H1 (cell line): ENCODE results near the gene GLIS2.
"Not testable (repeated sequence)": the region's sequence is repeated elsewhere in the genome, so short reads cannot be mapped to it uniquely, and the experiment has no call there.

ENCODE experiments used
- EGR1 ChIP-seq: IDR thresholded peaks from 2 replicates; pipeline ENCODE4 v1.6.1; 2011; ENCODE audit warnings: low read depth, low read length, borderline replicate concordance
- EZH2 ChIP-seq: fragments of 200-600 bp; sonication (generic); IDR thresholded peaks from 2 replicates; pipeline ENCODE4 v1.7.1; 2012; ENCODE audit warnings: low read depth, mild to moderate bottlenecking, moderate library complexity, low read length, inconsistent platforms; ENCODE audit not compliant: severe bottlenecking
- JUN ChIP-seq: IDR thresholded peaks from 2 replicates; pipeline ENCODE4 v1.6.1; 2011; ENCODE audit warnings: low read depth, mild to moderate bottlenecking, improper control_type of control experiment, low read length
- JUND ChIP-seq: IDR thresholded peaks from 2 replicates; pipeline ENCODE4 v1.6.1; 2011; ENCODE audit warnings: mild to moderate bottlenecking, improper control_type of control experiment, low read length
- KDM4A ChIP-seq: IDR thresholded peaks from one replicate; pipeline ENCODE4 v1.7.1; 2012; ENCODE audit warnings: low read depth, mild to moderate bottlenecking, moderate library complexity, low read length, inconsistent platforms; ENCODE audit not compliant: severe bottlenecking
- PHF8 ChIP-seq: fragments of 200-600 bp; sonication (generic); conservative IDR thresholded peaks from 2 replicates; pipeline ENCODE4 v1.7.1; 2012; ENCODE audit warnings: low read depth, mild to moderate bottlenecking, inconsistent platforms, low read length, moderate library complexity
- POLR2A ChIP-seq, 2 experiments: IDR thresholded peaks; 1 replicate in 1 of 2; 2 replicates in 1 of 2; pipeline ENCODE4 v1.6.1; 2011; ENCODE audit warnings: low read depth in 2 of 2, low read length in 2 of 2, mild to moderate bottlenecking in 2 of 2; ENCODE audit errors: control extremely low read depth in 1 of 2
- RNF2 ChIP-seq: fragments of 200-900, 300-1000 bp; sonication (generic); IDR thresholded peaks from 2 replicates; pipeline ENCODE4 v1.7.1; 2016; ENCODE audit warnings: borderline replicate concordance, low read depth, mild to moderate bottlenecking, antibody characterized with exemption, low read length; ENCODE audit not compliant: poor library complexity, severe bottlenecking; ENCODE audit errors: missing control alignments
- ZNF274 ChIP-seq: IDR thresholded peaks from 2 replicates; pipeline ENCODE4 v1.7.0; 2012; ENCODE audit warnings: low read length, borderline replicate concordance; ENCODE audit errors: extremely low read depth
- TF ChIP-seq, protein P1 (sequence below), 3 experiments: IDR thresholded peaks; 1 replicate in 2 of 3; 2 replicates in 1 of 3; pipeline versions ENCODE4 v1.5.1 to v1.6.1; 2011; ENCODE audit warnings: low read length in 3 of 3, mild to moderate bottlenecking in 3 of 3, inconsistent platforms in 2 of 3, low read depth in 1 of 3, moderate library complexity in 1 of 3; ENCODE audit not compliant: insufficient read depth in 1 of 3; ENCODE audit errors: control extremely low read depth in 1 of 3
- TF ChIP-seq, protein P2 (sequence below): IDR thresholded peaks from 2 replicates; pipeline ENCODE4 v1.6.1; 2012; ENCODE audit warnings: inconsistent platforms
- TF ChIP-seq, protein P3 (sequence below): IDR thresholded peaks from 2 replicates; pipeline ENCODE4 v1.6.1; 2011; ENCODE audit warnings: low read length, improper control_type of control experiment

DNA sequence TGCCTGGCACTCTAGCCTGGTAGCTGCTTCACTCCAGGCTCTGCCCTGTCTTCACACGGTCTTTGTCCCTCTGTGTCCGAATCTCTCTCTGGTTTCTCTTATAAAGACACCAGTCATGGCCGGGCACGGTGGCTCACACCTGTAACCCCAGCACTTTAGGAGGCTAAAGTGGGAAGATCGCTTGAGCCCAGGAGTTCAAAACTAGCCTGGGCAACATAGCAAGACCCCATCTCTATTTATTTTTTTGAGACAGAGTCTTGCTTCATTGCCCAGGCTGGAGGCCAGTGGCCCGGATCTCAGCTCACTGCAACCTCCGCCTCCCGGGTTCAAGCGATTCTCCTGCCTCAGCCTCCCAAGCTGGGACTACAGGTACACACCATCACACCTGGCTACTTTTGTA is 17.8 kb downstream of the GLIS2 start:
- TF ChIP-seq, protein P1, sequence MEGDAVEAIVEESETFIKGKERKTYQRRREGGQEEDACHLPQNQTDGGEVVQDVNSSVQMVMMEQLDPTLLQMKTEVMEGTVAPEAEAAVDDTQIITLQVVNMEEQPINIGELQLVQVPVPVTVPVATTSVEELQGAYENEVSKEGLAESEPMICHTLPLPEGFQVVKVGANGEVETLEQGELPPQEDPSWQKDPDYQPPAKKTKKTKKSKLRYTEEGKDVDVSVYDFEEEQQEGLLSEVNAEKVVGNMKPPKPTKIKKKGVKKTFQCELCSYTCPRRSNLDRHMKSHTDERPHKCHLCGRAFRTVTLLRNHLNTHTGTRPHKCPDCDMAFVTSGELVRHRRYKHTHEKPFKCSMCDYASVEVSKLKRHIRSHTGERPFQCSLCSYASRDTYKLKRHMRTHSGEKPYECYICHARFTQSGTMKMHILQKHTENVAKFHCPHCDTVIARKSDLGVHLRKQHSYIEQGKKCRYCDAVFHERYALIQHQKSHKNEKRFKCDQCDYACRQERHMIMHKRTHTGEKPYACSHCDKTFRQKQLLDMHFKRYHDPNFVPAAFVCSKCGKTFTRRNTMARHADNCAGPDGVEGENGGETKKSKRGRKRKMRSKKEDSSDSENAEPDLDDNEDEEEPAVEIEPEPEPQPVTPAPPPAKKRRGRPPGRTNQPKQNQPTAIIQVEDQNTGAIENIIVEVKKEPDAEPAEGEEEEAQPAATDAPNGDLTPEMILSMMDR (IDR thresholded peaks at IDR 0.05; ENCODE audit: control extremely low read depth in 1 of 3, insufficient read depth in 1 of 3, low read depth in 1 of 3, low read length in 3 of 3): not testable (repeated sequence)
- not testable (repeated sequence) for TF ChIP-seq POLR2A (IDR thresholded peaks at IDR 0.05; ENCODE audit: control extremely low read depth in 1 of 2, low read depth in 2 of 2, low read length in 2 of 2); EZH2; ZNF274; EGR1; JUN; JUND; KDM4A; PHF8; RNF2
- TF ChIP-seq, protein P2, sequence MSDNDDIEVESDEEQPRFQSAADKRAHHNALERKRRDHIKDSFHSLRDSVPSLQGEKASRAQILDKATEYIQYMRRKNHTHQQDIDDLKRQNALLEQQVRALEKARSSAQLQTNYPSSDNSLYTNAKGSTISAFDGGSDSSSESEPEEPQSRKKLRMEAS: not testable (repeated sequence)
- TF ChIP-seq, protein P3, sequence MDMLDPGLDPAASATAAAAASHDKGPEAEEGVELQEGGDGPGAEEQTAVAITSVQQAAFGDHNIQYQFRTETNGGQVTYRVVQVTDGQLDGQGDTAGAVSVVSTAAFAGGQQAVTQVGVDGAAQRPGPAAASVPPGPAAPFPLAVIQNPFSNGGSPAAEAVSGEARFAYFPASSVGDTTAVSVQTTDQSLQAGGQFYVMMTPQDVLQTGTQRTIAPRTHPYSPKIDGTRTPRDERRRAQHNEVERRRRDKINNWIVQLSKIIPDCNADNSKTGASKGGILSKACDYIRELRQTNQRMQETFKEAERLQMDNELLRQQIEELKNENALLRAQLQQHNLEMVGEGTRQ: not testable (repeated sequence)
